NCI-H2081 (cell line): ENCODE results near the gene ATP6V1C2.

ENCODE experiments used
- DNase-seq, 2 experiments: peaks; one replicate each; lab custom pipeline; 2025; lab: John Stamatoyannopoulos, UW

Gene ATP6V1C2

DNA sequence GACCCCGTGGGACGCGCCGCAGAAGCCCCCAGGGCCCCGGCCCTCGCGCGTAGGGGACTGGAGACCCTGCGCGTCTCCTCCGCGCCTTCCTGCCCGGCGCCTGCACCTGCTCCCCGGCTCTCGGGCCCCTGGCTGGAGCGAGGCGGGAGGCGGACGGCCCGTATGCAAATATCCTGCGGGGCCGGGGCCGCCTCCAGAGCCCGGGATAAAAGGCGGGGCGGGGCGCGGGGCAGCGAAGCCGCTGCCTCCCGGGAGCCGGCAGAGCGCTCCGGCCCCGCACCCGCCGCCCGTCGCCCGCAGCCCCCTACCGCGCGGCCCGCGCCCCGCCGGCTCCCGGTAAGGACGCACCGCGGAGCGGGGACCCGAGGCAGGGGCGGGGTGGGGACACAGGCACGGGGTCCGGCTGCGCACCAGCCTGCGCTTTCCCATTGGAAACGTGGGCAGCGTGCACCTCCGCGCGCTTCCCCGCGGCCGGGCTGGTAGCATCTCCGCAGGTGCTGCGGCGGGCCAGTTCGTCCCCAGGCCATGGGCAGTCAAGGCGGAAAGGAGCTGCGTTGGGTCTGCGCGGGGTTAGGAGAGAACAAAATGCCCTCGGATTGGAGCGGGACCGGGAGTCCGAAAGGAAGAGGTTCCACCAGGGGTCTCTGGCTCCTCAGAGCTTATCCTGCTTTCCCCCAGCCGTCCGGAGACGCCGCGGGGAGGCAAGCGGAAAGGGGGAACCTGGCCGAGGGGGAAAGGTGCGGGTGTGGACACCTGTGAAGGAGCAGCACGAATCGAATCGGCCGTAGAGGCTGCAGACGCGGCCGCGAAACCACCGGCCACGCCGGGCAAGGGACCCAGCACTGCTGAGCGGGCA is at the start of gene ATP6V1C2:
Gene ATP6V1C2, plus strand, starts transcription at position 235 of the 856 bp plus-strand sequence. CDS start 1,220 bp downstream, outside the sequence.
- peak; percentile 66 to 71 for DNase-seq

- no peak for DNase-seq
Measured at GRCh38 chr2:10675131-10675530, 46.3 kb upstream of the ATP6V1C2 start.

- no peak for DNase-seq
Measured at GRCh38 chr2:10678225-10678624, 43.2 kb upstream of the ATP6V1C2 start.

- DNase-seq: no peak
Measured at GRCh38 chr2:10680214-10680613, 41.2 kb upstream of the ATP6V1C2 start.

- DNase-seq: no peak
Measured at GRCh38 chr2:10680957-10681356, 40.5 kb upstream of the ATP6V1C2 start.

- no peak for DNase-seq
Measured at GRCh38 chr2:10686176-10686730, 35.2 kb upstream of the ATP6V1C2 start.

- no peak for DNase-seq
Measured at GRCh38 chr2:10688921-10689807, 32.3 kb upstream of the ATP6V1C2 start.

GRCh38 chr2:10691521-10691920 is 29.9 kb upstream of the ATP6V1C2 start:
- no peak for DNase-seq

GRCh38 chr2:10700078-10700803 is 21.2 kb upstream of the ATP6V1C2 start:
- DNase-seq: no peak

DNA sequence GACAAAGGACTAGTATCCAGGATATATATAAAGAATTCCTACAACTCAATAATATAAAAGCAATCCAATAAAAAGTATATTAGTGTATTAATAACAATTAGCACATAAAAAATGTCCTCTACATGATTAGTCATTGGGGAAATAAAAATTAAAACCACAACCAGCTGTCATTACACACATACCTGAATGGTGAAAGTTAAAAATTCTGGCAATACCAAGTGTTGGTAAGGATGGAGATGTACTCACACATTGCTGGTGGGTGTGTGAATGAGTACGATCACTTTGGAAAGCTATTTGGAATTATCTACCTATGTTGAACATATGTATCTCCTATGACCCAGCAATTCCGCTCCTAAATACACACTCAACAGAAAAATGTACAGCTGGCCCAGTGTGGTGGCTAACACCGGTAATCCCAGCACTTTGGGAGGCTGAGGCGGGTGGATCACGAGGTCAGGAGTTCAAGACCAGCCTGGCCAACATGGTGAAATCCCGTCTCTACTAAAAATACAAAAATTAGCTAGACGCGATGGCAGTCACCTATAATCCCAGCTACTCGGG is 17.3 kb upstream of the ATP6V1C2 start:
- DNase-seq: no peak

DNA sequence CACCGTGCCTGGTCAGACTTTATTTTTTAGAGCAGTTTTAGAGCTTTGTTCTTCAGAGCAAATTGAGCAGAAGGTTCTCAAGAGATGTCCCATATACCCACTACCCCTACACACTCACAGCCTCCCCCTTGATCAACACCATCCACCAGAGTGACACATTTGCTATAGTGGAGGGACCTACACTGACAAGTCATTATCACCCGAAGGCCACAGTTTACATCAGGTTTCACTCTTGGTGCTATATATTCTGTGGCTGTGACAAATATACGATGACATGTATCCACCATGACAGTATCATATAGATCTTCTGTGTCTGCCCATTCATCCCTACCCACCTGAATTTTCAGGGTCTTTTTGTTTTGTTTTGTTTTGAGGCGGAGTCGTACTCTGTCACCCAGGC is 15.4 kb upstream of the ATP6V1C2 start:
- DNase-seq: no peak

GRCh38 chr2:10707831-10708230 is 13.6 kb upstream of the ATP6V1C2 start:
- DNase-seq: no peak

DNA sequence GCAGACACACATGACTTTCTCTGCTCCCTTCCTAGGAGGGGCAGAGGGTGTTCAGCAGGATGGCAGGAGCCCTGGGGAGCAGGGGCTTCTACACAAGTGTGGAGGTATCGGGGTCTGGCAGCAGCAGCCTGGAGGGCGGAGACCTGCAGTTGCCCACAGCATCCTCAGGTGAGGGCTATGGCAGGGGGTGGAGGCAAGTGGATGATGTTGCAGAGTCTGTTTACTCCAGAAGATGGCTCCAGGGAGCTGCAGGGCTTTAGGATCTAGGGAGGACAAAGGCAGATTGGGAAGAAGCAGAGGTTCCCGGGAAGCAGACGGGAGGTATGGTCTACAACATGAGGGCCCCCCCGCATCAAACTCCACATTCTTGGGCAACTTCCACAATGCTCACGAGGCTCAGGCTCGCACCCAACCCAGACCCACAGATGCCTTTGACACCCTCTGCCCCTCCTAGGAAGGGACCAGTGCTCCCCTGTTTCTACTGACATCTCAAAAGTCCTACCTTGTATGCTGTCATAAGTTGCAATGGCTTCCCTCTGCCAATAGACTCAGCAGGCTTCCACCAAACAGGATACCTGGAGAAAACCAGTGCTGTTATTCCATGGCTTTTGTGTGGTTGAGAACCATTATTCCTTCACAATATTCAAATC is 12.0 kb upstream of the ATP6V1C2 start:
- peak; percentile 37 to 46 for DNase-seq

DNA sequence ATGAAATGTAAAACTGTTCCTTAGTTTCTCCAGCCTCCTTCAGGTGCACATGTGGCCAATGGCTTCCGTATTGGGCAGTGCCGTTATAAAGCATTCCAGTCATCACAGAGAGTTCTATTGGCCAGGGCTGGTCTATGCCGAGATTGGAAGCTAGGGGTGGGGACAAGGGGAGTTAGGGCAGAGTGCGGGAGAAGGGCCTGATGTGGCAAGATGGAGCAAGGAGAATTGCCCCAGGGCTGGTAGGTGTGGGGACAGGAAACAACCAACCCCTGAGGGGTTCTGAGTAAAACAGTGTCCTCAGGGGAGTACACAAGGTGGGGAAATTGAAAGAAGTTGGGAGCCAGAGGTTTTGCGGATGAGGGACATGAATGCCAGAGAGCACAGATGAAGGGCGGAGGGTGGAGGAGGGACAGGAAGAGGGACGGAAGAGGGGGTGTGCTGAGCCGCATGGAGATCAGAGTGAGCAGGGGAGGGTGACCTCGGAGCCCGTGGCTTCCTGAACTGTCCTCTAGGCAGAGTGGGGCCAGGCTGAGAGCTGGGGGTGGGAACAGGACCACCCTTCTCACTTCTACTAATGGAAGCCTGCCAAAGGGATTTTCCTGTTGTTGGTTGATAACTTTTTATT is 9.1 kb upstream of the ATP6V1C2 start:
- DNase-seq: no peak

- no peak for DNase-seq
Measured at GRCh38 chr2:10716581-10716980, 4.8 kb upstream of the ATP6V1C2 start.

DNA sequence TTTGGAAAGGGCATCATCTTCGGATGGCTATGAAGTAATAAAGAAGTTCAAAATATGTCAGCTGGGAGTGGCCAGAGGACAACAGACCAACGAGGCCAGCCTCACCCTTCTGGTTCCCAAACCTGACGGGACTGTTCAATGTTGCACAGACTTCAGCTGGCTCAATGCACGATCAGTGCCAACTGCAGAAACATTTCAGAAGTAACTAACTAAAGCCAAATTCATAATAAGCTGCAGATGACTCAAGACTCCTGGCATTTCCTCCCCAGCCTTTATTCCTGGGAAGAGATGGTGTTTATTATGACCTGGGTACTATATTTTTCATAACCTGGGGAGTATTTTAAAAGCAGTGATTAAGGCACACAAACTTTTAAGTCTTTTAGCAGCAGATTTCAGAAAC is 3.8 kb upstream of the ATP6V1C2 start:
- DNase-seq: no peak

- no peak for DNase-seq
Measured at GRCh38 chr2:10720306-10720705, 1.1 kb upstream of the ATP6V1C2 start.

GRCh38 chr2:10720947-10721395 is 459 bp upstream of the ATP6V1C2 start:
- peak; percentile 63 to 67 for DNase-seq

GRCh38 chr2:10722252-10722825 is 909 bp downstream of the ATP6V1C2 start:
- no peak for DNase-seq
